H1 (cell line): ENCODE data around the gene NCF4. TPM values are rescaled to one million over a fixed set of nuclear protein-coding genes. Genes with fewer than 3 reads are reported as not detected.

ENCODE experiments used
- ASH2L ChIP-seq: fragments of 200-600, 300-600 bp; sonication (generic); IDR thresholded peaks from one replicate; pipeline ENCODE4 v1.7.1; 2017; ENCODE audit warnings: low read length
- BACH1 ChIP-seq: IDR thresholded peaks from 2 replicates; pipeline ENCODE4 v1.6.1; 2012; ENCODE audit warnings: low read length, improper control_type of control experiment
- JUN ChIP-seq: IDR thresholded peaks from 2 replicates; pipeline ENCODE4 v1.6.1; 2011; ENCODE audit warnings: low read depth, mild to moderate bottlenecking, improper control_type of control experiment, low read length
- RFX5 ChIP-seq: IDR thresholded peaks from 2 replicates; pipeline ENCODE4 v1.6.1; 2011; ENCODE audit warnings: low read depth, low read length, improper control_type of control experiment, borderline replicate concordance
- YY1 ChIP-seq: IDR thresholded peaks from 2 replicates; pipeline ENCODE4 v1.6.1; 2011; ENCODE audit warnings: low read depth, mild to moderate bottlenecking, low read length
- polyA plus RNA-seq, 7 experiments: library from polyadenylated mRNA; depleted of rRNA in 3 of 7; stranded (reverse) in 5 of 7; unstranded in 2 of 7; fragments of >200 nt in 5 of 7; fragments of 200-250 nt in 2 of 7; gene quantifications; 1 replicate in 5 of 7; 2 replicates in 1 of 7; 4 replicates in 1 of 7; pipeline versions ENCODE4 v1.2.1 to v1.2.3, GENCODE V29; 2011 to 2013; ENCODE audit warnings: missing spikeins in 2 of 7, mixed read lengths in 2 of 7
- total RNA-seq: library from RNA; stranded (reverse); fragmentation: NEBNext Ultra II Directional; extraction: Animal tissue kit (Norgen Biotek cat#: 25700); gene quantifications from 2 replicates; pipeline ENCODE4 v1.2.1, GENCODE V29; 2021

Gene NCF4
- total and polyA plus RNA-seq, 2 of the 8 experiments (the other 6 are each of a cell fraction or from before 2014, with no cell fraction given), result 0.20 TPM; not detected in 1

DNA sequence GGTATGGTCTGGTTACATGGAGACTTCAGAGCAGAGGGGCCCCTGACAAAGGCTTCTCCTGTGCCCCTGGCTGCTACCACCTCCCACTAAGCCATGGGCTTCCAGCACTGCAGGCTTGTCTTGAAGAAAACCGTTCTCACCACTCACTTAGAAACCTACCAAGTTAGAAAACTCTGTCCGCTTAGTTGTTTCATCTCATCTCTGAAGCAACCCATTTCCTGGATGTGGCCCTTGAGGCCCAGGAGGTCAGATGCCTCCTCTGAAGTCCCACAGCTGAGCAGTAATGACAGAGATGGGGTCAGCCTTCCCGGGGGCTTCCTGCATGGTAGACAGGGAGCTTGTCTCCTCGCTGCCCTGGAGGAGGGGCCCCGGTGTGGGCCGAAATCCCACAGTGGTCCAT lies 65.5 kb downstream of the NCF4 start (continued):
- no peak for TF ChIP-seq BACH1
- no peak for TF ChIP-seq ASH2L
- no peak for TF ChIP-seq YY1
- TF ChIP-seq RFX5, result no peak
- no peak for TF ChIP-seq JUN
